GM18508 (cell line): Measurements from ENCODE around the gene ALDH16A1.
"Not testable (repeated sequence)": the region's sequence is repeated elsewhere in the genome, so short reads cannot be mapped to it uniquely, and the experiment has no call there.

ENCODE experiments used
- ATAC-seq: cut with Tn5 transposase; IDR thresholded peaks from one replicate; pipeline ENCODE4 v1.9.1; 2021; ENCODE audit warnings: moderate number of reproducible peaks; ENCODE audit not compliant: insufficient read depth, unreplicated experiment

ALDH16A1 gene

GRCh38 chr19:49461130-49461529 lies 8.1 kb downstream of the ALDH16A1 start:
- ATAC-seq = not testable (repeated sequence)

- no peak for ATAC-seq
Observed at GRCh38 chr19:49461656-49462055, 8.6 kb downstream of the ALDH16A1 start.

- ATAC-seq = no peak
Observed at GRCh38 chr19:49462492-49462891, 9.5 kb downstream of the ALDH16A1 start.

- no peak for ATAC-seq
Observed at GRCh38 chr19:49463960-49464740, 11.1 kb downstream of the ALDH16A1 start.

- no peak for ATAC-seq
Observed at GRCh38 chr19:49465371-49465770, 12.3 kb downstream of the ALDH16A1 start.

- no peak for ATAC-seq
Observed at GRCh38 chr19:49468199-49468598, 15.2 kb downstream of the ALDH16A1 start.

GRCh38 chr19:49468746-49469447 lies 15.9 kb downstream of the ALDH16A1 start:
- ATAC-seq = no peak

- ATAC-seq = no peak
Observed at GRCh38 chr19:49469828-49470614, 17.0 kb downstream of the ALDH16A1 start.

GRCh38 chr19:49470615-49470978 lies 17.6 kb downstream of the ALDH16A1 start:
- ATAC-seq = no peak

GRCh38 chr19:49472936-49473335 lies 19.9 kb downstream of the ALDH16A1 start:
- no peak for ATAC-seq

GRCh38 chr19:49473501-49473867 lies 20.5 kb downstream of the ALDH16A1 start:
- not testable (repeated sequence) for ATAC-seq

GRCh38 chr19:49473868-49474541 lies 21.0 kb downstream of the ALDH16A1 start, which contains the start of gene FLT3LG:
Gene FLT3LG (plus strand): TSS chr19:49474215. CDS start chr19:49474640, 425 bp downstream.
- ATAC-seq = no peak

GRCh38 chr19:49474542-49474924 lies 21.5 kb downstream of the ALDH16A1 start:
- ATAC-seq = no peak

GRCh38 chr19:49475191-49475917 lies 22.3 kb downstream of the ALDH16A1 start:
- ATAC-seq = no peak

- no peak for ATAC-seq
Observed at GRCh38 chr19:49475995-49476880, 23.2 kb downstream of the ALDH16A1 start.

GRCh38 chr19:49479975-49480628 lies 27.1 kb downstream of the ALDH16A1 start:
- no peak for ATAC-seq

GRCh38 chr19:49481020-49481683 lies 28.1 kb downstream of the ALDH16A1 start:
- no peak for ATAC-seq

GRCh38 chr19:49486232-49486631 lies 33.2 kb downstream of the ALDH16A1 start:
- no peak for ATAC-seq
